ENCODE results near the gene DNAH11. TPM values are rescaled to one million over a fixed set of nuclear protein-coding genes. Genes with fewer than 3 reads are reported as not detected.

DNAH11 gene
- total and polyA plus RNA-seq, 4 donors: 7.5 to 16.8 (median 7.7) TPM

DNA sequence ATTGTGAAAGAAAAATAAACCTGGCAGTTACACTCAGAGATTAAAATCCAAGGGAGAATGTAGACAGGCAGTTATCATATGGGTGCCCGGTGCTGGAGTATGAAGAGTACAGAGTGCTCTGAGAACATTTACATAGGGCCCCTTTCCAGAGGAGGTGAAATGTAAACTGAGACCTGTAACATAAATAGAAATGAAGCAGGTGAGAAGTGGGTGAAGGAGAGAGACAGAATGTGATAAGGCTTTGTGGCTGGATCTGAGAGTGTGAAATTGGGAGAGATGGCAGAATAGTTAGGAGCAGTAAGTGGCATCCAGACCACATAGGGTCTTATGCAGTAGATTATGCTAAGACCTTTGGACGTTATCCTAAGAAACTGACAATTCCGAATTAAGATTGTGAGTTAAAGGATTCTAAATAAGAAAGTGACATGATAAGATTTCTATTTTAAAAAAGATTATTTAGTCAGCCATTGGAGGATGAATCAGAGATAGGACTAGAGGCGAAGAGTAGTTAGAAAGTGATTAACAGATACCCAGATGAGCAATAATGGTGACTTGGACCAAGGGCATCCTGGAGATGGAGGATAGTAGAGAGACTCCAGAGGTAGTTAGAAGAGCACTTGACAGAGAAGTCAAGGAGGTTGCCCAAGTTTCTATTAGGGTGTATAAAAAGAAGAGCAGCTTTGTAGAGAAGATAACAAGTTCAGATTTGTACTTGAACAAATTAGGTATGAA is 36.7 kb downstream of the DNAH11 start:
- Histone ChIP-seq H3K27ac (ENCODE audit: low read depth, low read length) (no peak overlapping the region), H3K27me3 (ENCODE audit: control insufficient read depth, insufficient read depth, low read length) (no peaks in the 10 kb centered on the region), H3K4me1 (ENCODE audit: control insufficient read depth, insufficient read depth, low read length) (no peaks in the 10 kb centered on the region), H3K4me3 (ENCODE audit: low read depth, low read length) (no peak overlapping the region), H3K9me3 (ENCODE audit: control insufficient read depth, insufficient read depth, low read length) (no peaks in the 10 kb centered on the region), H3K36me3 (ENCODE audit: control insufficient read depth, insufficient read depth, low read length) (no peaks in the 10 kb centered on the region)
- WGBS (ENCODE audit: insufficient coverage): 98% methylated on average over 3 of the region's 4 CpGs
- no peak for DNase-seq (ENCODE audit: low read depth in 4 of 6, low spot score in 6 of 6)

- H3K4me1 ChIP-seq (ENCODE audit: control insufficient read depth, insufficient read depth, low read length): no peaks in the 10 kb centered on the region
- H3K27ac ChIP-seq (ENCODE audit: low read depth, low read length): no peak overlapping the region
- no peaks in the 10 kb centered on the region for H3K36me3 ChIP-seq (ENCODE audit: control insufficient read depth, insufficient read depth, low read length)
- no peaks in the 10 kb centered on the region for H3K27me3 ChIP-seq (ENCODE audit: control insufficient read depth, insufficient read depth, low read length)
- 86% methylated on average over 1 of the region's 4 CpGs for WGBS (ENCODE audit: insufficient coverage)
- no peak overlapping the region for H3K4me3 ChIP-seq (ENCODE audit: low read depth, low read length)
- DNase-seq (ENCODE audit: low read depth in 4 of 6, low spot score in 6 of 6): no peak
- no peaks in the 10 kb centered on the region for H3K9me3 ChIP-seq (ENCODE audit: control insufficient read depth, insufficient read depth, low read length)
Measured at GRCh38 chr7:21580073-21580521, 37.3 kb downstream of the DNAH11 start.

DNA sequence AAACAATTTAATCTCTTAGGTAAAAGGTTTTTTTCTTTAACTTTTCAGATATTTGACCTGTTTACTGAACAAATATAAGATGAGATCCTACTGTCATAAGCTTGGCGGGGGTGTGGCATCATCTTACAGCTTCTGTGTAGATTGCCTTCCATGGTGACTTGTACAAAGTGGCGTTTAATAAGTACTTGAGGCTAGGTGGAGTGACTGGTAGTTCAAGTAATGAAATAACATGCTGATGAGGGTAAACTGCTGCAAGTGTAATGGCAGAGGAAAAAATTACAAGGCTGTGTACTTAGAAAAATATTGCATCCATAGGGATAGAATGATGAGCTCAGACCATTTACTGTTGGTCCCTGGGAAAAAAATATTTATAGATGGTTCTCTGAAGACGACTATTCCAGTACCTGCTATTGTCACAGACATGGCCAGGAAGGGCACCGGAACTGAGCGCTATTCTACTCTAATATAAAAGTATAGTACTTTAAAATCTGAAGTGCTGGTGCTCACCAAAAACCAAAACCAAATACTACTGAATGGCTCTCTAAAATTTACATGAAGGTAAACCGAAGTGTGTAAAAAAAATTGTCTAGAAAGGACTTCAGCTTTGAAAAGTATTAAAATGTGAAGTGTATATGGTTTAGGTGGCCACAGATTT is 42.4 kb downstream of the DNAH11 start:
- WGBS (ENCODE audit: insufficient coverage): 97% methylated on average over 3 of the region's 6 CpGs

DNA sequence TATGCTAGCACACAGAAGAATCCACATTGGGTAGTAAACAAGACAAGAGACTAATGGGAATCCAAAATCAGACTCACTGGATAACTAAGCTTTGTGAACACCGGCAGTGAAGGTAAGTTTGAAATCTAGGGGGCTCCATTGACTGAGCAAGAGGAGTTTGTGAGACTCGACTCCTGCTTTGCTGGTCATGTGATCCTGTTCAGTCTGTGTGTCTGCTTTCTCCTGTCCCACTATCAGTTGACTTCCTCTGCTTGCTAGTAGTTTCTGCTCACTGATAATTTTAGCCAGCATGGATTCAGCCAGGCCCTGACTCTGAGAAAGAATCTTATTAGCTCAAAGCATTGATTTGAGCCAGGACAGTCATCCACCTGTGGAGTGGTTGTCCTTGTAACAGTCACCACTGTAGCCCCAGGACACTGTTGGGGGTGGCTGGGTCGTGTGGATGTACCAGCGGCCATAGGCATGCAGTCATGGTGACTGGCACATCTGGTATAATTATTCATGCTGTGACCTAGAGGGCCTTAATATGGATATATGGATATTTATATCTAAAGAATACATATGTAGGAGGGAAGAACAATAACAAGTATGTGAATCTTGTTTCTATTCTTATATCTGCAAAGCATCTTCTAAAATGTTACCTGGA is 44.4 kb downstream of the DNAH11 start:
- no peak overlapping the region for H3K27ac ChIP-seq (ENCODE audit: low read depth, low read length)
- H3K4me3 ChIP-seq (ENCODE audit: low read depth, low read length): no peak overlapping the region
- WGBS (ENCODE audit: insufficient coverage): 86% methylated on average over 2 of the region's 4 CpGs
- H3K9me3 ChIP-seq (ENCODE audit: control insufficient read depth, insufficient read depth, low read length): no peaks in the 10 kb centered on the region
- no peaks in the 10 kb centered on the region for H3K36me3 ChIP-seq (ENCODE audit: control insufficient read depth, insufficient read depth, low read length)
- H3K4me1 ChIP-seq (ENCODE audit: control insufficient read depth, insufficient read depth, low read length): no peaks in the 10 kb centered on the region
- no peaks in the 10 kb centered on the region for H3K27me3 ChIP-seq (ENCODE audit: control insufficient read depth, insufficient read depth, low read length)
- DNase-seq (ENCODE audit: low read depth in 4 of 6, low spot score in 6 of 6): no peak

More for the DNA sequence above, 42.4 kb downstream of the DNAH11 start:
- Histone ChIP-seq H3K27me3 (ENCODE audit: control insufficient read depth, insufficient read depth, low read length) (no peaks in the 10 kb centered on the region), H3K4me1 (ENCODE audit: control insufficient read depth, insufficient read depth, low read length) (no peaks in the 10 kb centered on the region), H3K4me3 (ENCODE audit: low read depth, low read length) (no peak overlapping the region), H3K36me3 (ENCODE audit: control insufficient read depth, insufficient read depth, low read length) (no peaks in the 10 kb centered on the region), H3K9me3 (ENCODE audit: control insufficient read depth, insufficient read depth, low read length) (no peaks in the 10 kb centered on the region), H3K27ac (ENCODE audit: low read depth, low read length) (no peak overlapping the region)
- DNase-seq (ENCODE audit: low read depth in 4 of 6, low spot score in 6 of 6): no peak

GRCh38 chr7:21596801-21597200 is 54.0 kb downstream of the DNAH11 start:
- Histone ChIP-seq H3K4me3 (ENCODE audit: low read depth, low read length) (no peak overlapping the region), H3K9me3 (ENCODE audit: control insufficient read depth, insufficient read depth, low read length) (no peaks in the 10 kb centered on the region), H3K27ac (ENCODE audit: low read depth, low read length) (no peak overlapping the region), H3K27me3 (ENCODE audit: control insufficient read depth, insufficient read depth, low read length) (no peaks in the 10 kb centered on the region), H3K36me3 (ENCODE audit: control insufficient read depth, insufficient read depth, low read length) (no peaks in the 10 kb centered on the region), H3K4me1 (ENCODE audit: control insufficient read depth, insufficient read depth, low read length) (no peaks in the 10 kb centered on the region)
- 91% methylated on average over 1 of the region's 4 CpGs for WGBS (ENCODE audit: insufficient coverage)
- no peak for DNase-seq (ENCODE audit: low read depth in 4 of 6, low spot score in 6 of 6)

GRCh38 chr7:21603462-21603861 is 60.6 kb downstream of the DNAH11 start:
- no peaks in the 10 kb centered on the region for H3K9me3 ChIP-seq (ENCODE audit: control insufficient read depth, insufficient read depth, low read length)
- H3K4me3 ChIP-seq (ENCODE audit: low read depth, low read length): no peak overlapping the region
- no peak for DNase-seq (ENCODE audit: low read depth in 4 of 6, low spot score in 6 of 6)
- H3K27me3 ChIP-seq (ENCODE audit: control insufficient read depth, insufficient read depth, low read length): no peaks in the 10 kb centered on the region
- no peaks in the 10 kb centered on the region for H3K36me3 ChIP-seq (ENCODE audit: control insufficient read depth, insufficient read depth, low read length)
- no peak overlapping the region for H3K27ac ChIP-seq (ENCODE audit: low read depth, low read length)
- no peaks in the 10 kb centered on the region for H3K4me1 ChIP-seq (ENCODE audit: control insufficient read depth, insufficient read depth, low read length)

DNA sequence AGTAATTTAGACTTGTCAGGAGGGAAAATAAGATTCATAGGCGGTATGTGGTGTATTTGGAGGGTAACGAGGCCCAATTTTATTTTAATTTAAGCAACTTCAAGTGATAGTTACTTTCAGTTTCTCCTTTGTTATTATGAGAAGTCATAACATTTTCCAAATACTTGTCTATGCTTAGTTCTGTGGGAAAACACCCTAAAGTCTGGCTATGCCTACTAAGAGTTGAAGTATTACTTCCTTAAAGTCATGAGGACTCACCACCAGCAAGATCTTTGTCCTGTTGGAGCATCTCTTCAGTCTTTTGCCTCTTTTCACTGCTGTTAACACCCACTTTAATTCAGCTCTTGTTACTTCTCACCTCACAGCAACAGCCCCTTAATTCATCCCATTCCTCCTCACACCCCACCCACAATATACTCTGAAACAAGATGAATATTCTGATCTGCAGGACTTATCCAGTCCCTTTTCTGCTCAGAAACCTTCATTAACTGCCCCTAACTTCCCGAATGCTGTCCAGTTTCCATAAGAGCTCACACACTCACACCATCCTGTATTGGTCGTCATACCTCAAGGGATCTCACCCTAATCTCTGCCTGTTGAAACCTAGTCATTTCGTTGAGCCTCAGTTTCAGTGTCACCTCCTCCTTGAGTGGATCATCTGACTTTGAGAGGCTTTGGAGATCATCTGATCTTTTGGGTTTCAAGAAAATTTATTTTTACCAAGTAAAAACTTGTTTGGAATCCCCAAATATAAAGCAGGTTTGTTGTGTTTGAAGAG is 61.3 kb downstream of the DNAH11 start:
- no peak for DNase-seq (ENCODE audit: low read depth in 4 of 6, low spot score in 6 of 6)

DNA sequence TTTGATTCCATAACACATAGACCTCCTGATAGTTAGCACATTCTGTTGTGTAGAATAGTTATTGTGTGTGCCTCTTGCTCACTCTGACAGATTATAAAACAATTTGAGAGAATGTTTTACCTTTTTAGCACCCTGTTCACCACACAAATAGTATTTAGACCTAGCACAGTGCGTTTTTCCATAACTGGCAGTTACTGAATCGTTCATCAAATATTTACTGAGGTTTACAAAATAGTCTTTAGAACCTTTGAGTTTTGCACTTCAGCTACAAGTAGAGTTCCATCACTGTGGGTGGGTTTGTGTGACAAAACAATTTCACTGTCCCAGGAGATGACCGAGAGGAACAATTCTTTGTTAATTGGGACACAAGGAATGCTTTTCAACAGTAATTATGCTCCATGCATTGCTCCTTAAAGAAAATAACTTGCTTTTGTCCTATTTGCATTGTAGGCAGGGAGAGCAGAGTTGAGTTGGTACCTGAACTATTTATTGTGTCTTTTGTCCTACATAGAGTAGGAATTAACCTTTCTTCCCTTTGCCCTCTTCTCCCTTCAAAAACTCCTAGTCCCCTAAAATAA is 62.3 kb downstream of the DNAH11 start:
- no peak overlapping the region for H3K4me3 ChIP-seq (ENCODE audit: low read depth, low read length)
- no peak overlapping the region for H3K27ac ChIP-seq (ENCODE audit: low read depth, low read length)
- H3K36me3 ChIP-seq (ENCODE audit: control insufficient read depth, insufficient read depth, low read length): no peaks in the 10 kb centered on the region
- no peak for DNase-seq (ENCODE audit: low read depth in 4 of 6, low spot score in 6 of 6)
- WGBS (ENCODE audit: insufficient coverage): no CpG with 5 or more reads among the region's 3 CpGs
- no peaks in the 10 kb centered on the region for H3K27me3 ChIP-seq (ENCODE audit: control insufficient read depth, insufficient read depth, low read length)
- no peaks in the 10 kb centered on the region for H3K9me3 ChIP-seq (ENCODE audit: control insufficient read depth, insufficient read depth, low read length)
- no peaks in the 10 kb centered on the region for H3K4me1 ChIP-seq (ENCODE audit: control insufficient read depth, insufficient read depth, low read length)

More for the DNA sequence above, 61.3 kb downstream of the DNAH11 start:
- Histone ChIP-seq H3K4me1 (ENCODE audit: control insufficient read depth, insufficient read depth, low read length) (no peaks in the 10 kb centered on the region), H3K27ac (ENCODE audit: low read depth, low read length) (no peak overlapping the region), H3K4me3 (ENCODE audit: low read depth, low read length) (no peak overlapping the region), H3K27me3 (ENCODE audit: control insufficient read depth, insufficient read depth, low read length) (no peaks in the 10 kb centered on the region), H3K9me3 (ENCODE audit: control insufficient read depth, insufficient read depth, low read length) (no peaks in the 10 kb centered on the region), H3K36me3 (ENCODE audit: control insufficient read depth, insufficient read depth, low read length) (no peaks in the 10 kb centered on the region)
- 93% methylated on average over 3 of the region's 5 CpGs for WGBS (ENCODE audit: insufficient coverage)

GRCh38 chr7:21608465-21608864 is 65.6 kb downstream of the DNAH11 start:
- DNase-seq (ENCODE audit: low read depth in 4 of 6, low spot score in 6 of 6): peak in 1 of 6 donors; percentile 67
- no peaks in the 10 kb centered on the region for H3K27me3 ChIP-seq (ENCODE audit: control insufficient read depth, insufficient read depth, low read length)
- no peaks in the 10 kb centered on the region for H3K36me3 ChIP-seq (ENCODE audit: control insufficient read depth, insufficient read depth, low read length)
- H3K4me3 ChIP-seq (ENCODE audit: low read depth, low read length): no peak overlapping the region
- H3K27ac ChIP-seq (ENCODE audit: low read depth, low read length): no peak overlapping the region
- H3K9me3 ChIP-seq (ENCODE audit: control insufficient read depth, insufficient read depth, low read length): no peaks in the 10 kb centered on the region
- no CpG with 5 or more reads among the region's 3 CpGs for WGBS (ENCODE audit: insufficient coverage)
- H3K4me1 ChIP-seq (ENCODE audit: control insufficient read depth, insufficient read depth, low read length): no peaks in the 10 kb centered on the region

Measured in spinal cord (tissue), 10 donors.